Activated T-helper 2 cell treated with anti-CD3 and anti-CD28 coated beads, Interferon-gamma antibody, Interleukin-2, Interleukin-4, amounts not matched to agents 10 μg/mL and 5 μg/mL and 100 μg/mL, durations not matched to agents 14 hours and 24 hours and 36 hours (primary cell): ENCODE results near the gene WFDC1. TPM values are rescaled to one million over a fixed set of nuclear protein-coding genes. Genes with fewer than 3 reads are reported as not detected.

Source experiments
- DNase-seq: peaks from one replicate; pipeline ENCODE4 v3.0.0; 2021; ENCODE audit warnings: low spot score
- H3K27ac Mint-ChIP-seq: one replicate; pipeline ENCODE4 v1.8.0; 2021; ENCODE audit warnings: mixed read lengths
- H3K27me3 Mint-ChIP-seq: one replicate; pipeline ENCODE4 v1.8.0; 2021; ENCODE audit warnings: low read depth, mixed read lengths
- H3K36me3 Mint-ChIP-seq: one replicate; pipeline ENCODE4 v1.8.0; 2021; ENCODE audit warnings: low read depth, mixed read lengths
- H3K4me1 Mint-ChIP-seq: one replicate; pipeline ENCODE4 v1.8.0; 2021; ENCODE audit warnings: low read depth, mixed read lengths
- H3K4me3 Mint-ChIP-seq: one replicate; pipeline ENCODE4 v1.8.0; 2021; ENCODE audit warnings: low read depth, mild to moderate bottlenecking, moderate library complexity, mixed read lengths
- H3K9me3 Mint-ChIP-seq: one replicate; pipeline ENCODE4 v1.8.0; 2021; ENCODE audit warnings: mixed read lengths
- intact Hi-C: fragments of 100-400 bp; cut with micrococcal nuclease; formaldehyde crosslinking; loops from one replicate; pipeline ENCODE4 v1.15.1; 2023
- total RNA-seq: library from RNA; stranded (reverse); gene quantifications from 2 replicates; pipeline ENCODE4 v1.2.3, GENCODE V29; 2022

WFDC1 gene
- total RNA-seq, 1 donor from 2014 or later: not detected

DNA sequence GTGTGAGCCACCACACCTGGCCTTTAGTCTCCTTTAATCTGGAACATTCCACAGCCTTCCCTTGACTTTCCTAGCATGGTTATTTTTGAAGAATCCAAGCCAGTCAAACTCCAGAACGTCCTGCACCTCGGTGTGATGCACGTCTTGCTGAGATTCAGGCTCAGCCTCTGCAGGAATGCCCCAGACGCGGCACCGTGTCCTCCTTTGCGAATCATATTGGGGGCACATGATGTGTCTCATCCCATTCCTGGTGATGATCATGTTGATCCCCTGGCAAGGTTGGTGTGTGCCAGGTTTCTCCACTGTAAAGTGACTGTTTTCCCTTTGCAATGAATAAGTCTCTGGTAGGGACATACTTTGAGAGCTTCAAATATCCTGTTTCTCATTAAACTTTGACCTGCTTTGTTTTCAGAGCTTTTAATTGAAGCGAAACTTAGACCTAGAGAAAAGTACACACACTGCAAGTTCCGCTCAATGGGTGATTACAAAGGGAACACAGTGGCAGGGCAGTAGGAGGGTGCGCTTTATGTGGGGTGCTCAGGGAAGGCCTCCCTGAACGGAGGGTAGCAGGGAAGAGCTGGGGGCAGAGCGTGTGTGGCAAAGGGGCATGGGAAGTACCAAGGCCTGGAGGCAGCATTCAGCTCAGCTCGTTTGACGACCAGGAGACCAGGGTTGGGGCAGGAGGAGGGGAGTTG, 64.1 kb downstream of the WFDC1 start:
- Mint-ChIP-seq H3K4me3 (no peak overlapping the region), H3K27me3 (no peaks in the 10 kb centered on the region), H3K36me3 (peaks cover 4% of the 10 kb centered on the region), H3K27ac (peak overlapping the region; percentile 10), H3K4me1 (peaks cover 37% of the 10 kb centered on the region), H3K9me3 (no peaks in the 10 kb centered on the region)
- intact Hi-C loops: no loop called here
- no peak for DNase-seq

DNA sequence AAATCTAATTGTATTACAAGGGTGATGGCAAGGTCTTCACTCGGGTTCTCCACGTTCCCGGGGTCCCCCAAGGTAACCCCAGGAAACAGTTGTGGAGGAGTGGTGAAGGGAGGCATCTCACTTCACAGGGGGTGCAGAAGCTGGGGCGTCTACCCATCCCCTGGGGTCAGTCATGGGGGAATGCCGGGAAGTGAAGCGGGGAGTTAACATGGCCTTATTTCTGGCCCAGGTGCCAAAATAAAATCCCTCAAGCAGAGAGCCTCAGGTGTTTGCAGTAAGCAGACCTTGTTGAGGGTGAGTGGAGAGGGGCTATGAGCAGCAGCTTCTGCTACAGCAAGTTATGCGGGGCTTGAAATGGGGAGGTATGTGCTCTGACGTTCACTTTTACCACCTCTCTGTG, 64.6 kb downstream of the WFDC1 start:
- Mint-ChIP-seq H3K9me3 (no peaks in the 10 kb centered on the region), H3K27ac (peak overlapping the region; percentile 72), H3K4me1 (peaks cover 37% of the 10 kb centered on the region), H3K36me3 (peaks cover 4% of the 10 kb centered on the region), H3K4me3 (no peak overlapping the region), H3K27me3 (peaks cover 4% of the 10 kb centered on the region)
- no peak for DNase-seq
- intact Hi-C loops: no loop called here

DNA sequence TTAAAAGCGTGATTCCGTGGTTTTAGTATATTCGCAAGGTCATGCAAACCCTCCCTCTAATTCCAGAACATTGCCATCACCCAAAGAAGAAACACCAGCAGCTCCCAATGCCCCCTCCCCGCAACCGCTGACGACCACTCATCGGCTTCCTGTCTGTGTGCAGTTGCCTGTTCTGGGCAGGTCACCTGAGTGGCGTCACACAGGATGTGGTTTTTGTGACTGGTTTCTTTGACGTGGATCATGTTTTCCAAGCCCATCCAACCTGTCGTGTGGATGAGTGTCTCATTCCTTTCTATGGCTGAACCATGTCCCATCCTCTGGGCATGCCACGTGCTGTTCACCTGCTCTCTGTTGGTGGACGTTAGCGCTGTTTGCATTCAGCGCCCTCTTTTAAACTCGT, 65.5 kb downstream of the WFDC1 start:
- H3K36me3 Mint-ChIP-seq: peaks cover 4% of the 10 kb centered on the region
- H3K4me1 Mint-ChIP-seq: peaks cover 37% of the 10 kb centered on the region
- DNase-seq: peak; percentile 53
- H3K4me3 Mint-ChIP-seq: peak overlapping the region; percentile 17
- H3K27me3 Mint-ChIP-seq: peaks cover 5% of the 10 kb centered on the region
- no peaks in the 10 kb centered on the region for H3K9me3 Mint-ChIP-seq
- intact Hi-C loops: no loop called here
- peak overlapping the region; percentile 72 for H3K27ac Mint-ChIP-seq

DNA sequence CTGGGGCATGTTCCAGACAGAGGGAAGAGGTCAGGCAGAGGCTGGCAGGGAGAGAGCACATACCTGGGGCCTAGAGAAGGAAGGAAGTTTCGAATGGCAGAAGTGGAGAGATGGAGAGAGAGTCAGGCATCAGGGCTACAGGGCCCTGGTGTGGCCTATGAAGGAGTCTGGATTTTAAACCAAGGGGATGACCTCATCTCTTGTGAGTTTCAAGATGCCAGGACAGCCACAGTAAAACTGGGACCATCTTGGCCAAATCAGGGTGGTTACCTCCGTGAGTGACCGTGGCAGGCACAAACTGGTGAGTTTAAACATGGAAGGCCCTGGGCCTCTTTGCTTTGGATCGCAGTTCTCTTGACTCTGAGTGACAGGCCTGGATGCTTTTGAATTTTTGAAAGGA, 66.1 kb downstream of the WFDC1 start:
- Mint-ChIP-seq H3K4me1 (peaks cover 37% of the 10 kb centered on the region), H3K4me3 (no peak overlapping the region), H3K36me3 (peaks cover 4% of the 10 kb centered on the region), H3K27me3 (peaks cover 5% of the 10 kb centered on the region), H3K9me3 (no peaks in the 10 kb centered on the region), H3K27ac (peak overlapping the region; percentile 72)
- DNase-seq: no peak
- intact Hi-C loops: no loop called here

DNA sequence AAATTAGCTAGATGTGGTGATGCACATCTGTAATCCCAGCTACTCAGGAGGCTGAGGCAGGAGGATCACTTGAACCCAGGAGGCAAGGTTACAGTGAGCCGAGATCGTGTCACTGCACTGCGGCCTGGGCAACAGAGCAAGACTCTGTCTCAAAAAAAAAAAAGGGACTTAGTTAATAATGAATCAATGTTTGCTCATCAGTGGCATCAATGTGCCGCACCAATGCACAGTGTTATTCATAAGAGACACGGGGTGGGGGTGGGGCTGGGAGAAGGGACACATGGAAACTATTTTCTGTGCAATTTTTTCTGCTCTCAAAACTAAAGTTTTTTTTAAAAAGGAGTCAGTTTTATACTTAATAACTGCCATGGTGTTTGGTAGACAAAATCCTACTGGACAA, 66.9 kb downstream of the WFDC1 start:
- DNase-seq: no peak
- Mint-ChIP-seq H3K9me3 (no peaks in the 10 kb centered on the region), H3K36me3 (peaks cover 4% of the 10 kb centered on the region), H3K27ac (no peak overlapping the region), H3K27me3 (peaks cover 12% of the 10 kb centered on the region), H3K4me1 (peaks cover 37% of the 10 kb centered on the region), H3K4me3 (no peak overlapping the region)
- intact Hi-C loops: no loop called here

DNA sequence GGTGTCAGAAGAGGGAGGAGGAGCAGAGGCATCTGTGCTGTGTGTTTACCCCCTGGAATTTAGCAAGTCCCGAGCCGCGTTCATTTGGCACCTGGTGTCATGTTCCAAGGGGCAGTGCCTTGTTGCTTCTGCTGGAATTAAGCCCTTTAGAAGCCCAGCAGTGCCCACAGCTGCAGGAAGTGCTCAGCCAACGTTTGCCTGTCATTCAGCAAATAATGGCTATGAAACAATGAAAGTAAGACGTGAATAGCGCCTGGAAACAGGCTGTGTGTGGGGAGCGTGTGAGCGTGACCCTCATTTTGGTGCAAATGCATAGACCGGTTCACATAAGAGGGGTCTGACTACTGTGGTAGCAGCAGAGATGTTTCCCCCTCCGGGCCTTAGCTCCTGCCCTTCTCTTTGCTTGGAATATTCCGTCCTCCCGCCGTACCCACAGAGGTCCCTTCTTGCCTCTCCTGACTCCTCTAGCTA, 67.8 kb downstream of the WFDC1 start:
- Mint-ChIP-seq H3K27me3 (peaks cover 21% of the 10 kb centered on the region), H3K4me3 (no peak overlapping the region), H3K36me3 (peaks cover 4% of the 10 kb centered on the region), H3K4me1 (peaks cover 27% of the 10 kb centered on the region), H3K27ac (no peak overlapping the region), H3K9me3 (no peaks in the 10 kb centered on the region)
- intact Hi-C loops: no loop called here
- no peak for DNase-seq

DNA sequence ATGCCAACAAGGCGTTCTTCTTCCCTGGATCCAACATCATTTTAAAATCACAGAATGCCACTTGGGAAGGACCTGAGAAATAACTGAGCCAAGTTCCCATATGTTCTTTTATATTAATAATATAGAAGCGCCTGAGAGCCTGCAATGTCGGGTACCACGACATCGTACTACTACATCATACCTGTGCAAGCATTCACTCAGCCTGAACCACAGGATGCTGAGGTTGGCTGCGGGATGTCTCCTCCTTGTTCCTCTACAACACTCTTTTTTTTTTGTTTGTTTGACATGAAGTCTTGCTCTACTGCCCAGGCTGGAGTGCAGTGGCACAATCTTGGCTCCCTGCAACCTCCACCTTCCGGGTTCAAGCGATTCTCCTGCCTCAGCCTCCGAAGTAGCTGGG, 71.5 kb downstream of the WFDC1 start:
- Mint-ChIP-seq H3K36me3 (no peaks in the 10 kb centered on the region), H3K27me3 (peaks cover 50% of the 10 kb centered on the region), H3K27ac (no peak overlapping the region), H3K4me1 (peaks cover 2% of the 10 kb centered on the region), H3K9me3 (no peaks in the 10 kb centered on the region), H3K4me3 (no peak overlapping the region)
- no peak for DNase-seq
- intact Hi-C loops: no loop called here

DNA sequence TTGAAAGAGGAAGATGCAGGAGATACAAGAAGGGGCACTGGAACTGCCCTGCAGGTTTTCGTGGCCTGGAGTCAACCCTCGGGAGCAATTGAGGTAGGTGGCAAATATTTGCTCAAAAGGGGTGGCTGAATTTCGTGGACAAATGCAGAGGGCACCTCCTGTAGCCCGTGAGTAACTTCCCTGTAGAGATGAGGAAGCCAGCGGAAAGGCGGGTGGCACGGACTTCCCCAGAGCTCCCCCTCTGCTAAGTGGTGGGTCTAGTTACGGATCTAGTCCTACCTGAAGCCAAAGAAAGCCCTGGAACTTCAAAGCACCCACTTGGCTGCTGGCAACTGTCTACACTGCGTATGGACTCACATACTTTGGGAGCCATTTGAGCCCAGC, 72.6 kb downstream of the WFDC1 start:
- H3K4me3 Mint-ChIP-seq: no peak overlapping the region

DNA sequence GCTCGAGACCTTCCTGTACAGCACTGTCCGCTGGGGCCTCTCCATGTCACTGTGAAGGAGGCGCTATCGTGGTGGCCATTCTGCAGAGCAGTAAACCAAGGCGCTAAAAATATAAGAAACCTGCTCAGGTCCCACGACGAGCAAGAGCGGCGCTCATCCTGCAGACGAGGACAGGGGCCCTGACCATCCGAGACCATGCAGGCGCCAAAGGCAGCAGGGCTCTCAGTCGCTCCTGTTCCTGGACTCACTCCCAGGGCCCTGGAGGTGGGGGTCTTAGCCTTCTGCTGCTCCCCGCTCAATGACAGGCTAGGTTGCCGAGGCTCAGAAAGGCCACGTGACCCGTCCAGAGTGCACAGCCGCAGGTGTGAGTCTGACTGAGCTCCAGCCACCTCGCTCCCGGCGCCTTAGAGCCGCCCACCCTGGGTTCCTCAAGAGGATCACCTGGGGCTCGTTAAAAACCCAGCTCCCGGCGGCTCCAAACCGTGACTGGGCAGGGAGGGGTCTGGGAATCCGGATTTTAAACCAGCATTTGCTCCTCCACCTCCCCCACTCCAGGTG, 73.2 kb downstream of the WFDC1 start:
- intact Hi-C loops: no loop called here
- H3K4me1 Mint-ChIP-seq: peaks cover 2% of the 10 kb centered on the region
- H3K4me3 Mint-ChIP-seq: no peak overlapping the region
- peaks cover 56% of the 10 kb centered on the region for H3K27me3 Mint-ChIP-seq
- H3K27ac Mint-ChIP-seq: no peak overlapping the region
- H3K9me3 Mint-ChIP-seq: no peaks in the 10 kb centered on the region
- DNase-seq: no peak
- no peaks in the 10 kb centered on the region for H3K36me3 Mint-ChIP-seq

More for the DNA sequence above, 72.6 kb downstream of the WFDC1 start:
- no peaks in the 10 kb centered on the region for H3K9me3 Mint-ChIP-seq
- H3K27me3 Mint-ChIP-seq: peaks cover 56% of the 10 kb centered on the region
- H3K27ac Mint-ChIP-seq: no peak overlapping the region
- no peaks in the 10 kb centered on the region for H3K36me3 Mint-ChIP-seq
- DNase-seq: no peak
- intact Hi-C loops: no loop called here
- H3K4me1 Mint-ChIP-seq: peaks cover 2% of the 10 kb centered on the region

DNA sequence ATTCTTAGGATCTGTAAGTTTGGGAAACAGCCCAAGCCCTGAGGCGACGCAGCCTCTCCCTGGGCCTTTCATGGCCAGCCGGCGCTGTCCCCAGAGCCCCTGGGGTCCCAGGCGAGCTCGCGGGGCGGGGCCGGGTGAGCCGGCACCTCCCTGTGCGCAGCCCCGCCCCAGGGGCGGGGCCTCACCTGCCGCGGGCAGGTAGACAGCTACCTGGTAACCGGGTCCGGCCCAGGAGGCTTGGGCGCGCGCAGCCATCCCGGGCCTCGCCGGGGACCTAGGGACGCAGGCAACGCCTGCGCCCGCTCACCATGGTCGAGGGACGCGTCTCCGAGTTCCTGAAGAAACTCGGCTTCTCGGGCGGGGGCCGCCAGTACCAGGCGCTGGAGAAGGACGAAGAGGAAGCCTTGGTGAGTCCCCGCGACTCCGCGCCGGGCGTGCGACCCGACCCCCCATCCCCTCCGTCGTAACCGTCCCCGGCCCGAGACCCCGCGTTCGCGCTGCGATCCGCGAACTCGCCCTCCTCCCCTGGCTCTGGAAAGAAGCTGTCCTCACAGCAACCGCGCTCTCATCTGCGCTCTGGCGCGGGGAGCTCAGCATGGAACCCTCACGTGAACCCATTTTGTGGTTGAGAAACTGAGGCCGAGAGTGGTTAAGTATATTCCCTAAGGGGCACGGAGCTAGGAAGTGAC, 73.8 kb downstream of the WFDC1 start, which contains the start of gene ATP2C2:
ATP2C2 (plus strand) TSS at position 231 of the 689 bp plus-strand sequence; CDS start at position 309, 78 bp downstream.
- intact Hi-C loops: no loop called here
- H3K4me1 Mint-ChIP-seq: peaks cover 3% of the 10 kb centered on the region
- DNase-seq: no peak
- H3K27ac Mint-ChIP-seq: no peak within 1 kb of the TSS
- H3K4me3 Mint-ChIP-seq: no peak within 1 kb of the TSS
- peaks cover 56% of the 10 kb centered on the region for H3K27me3 Mint-ChIP-seq
- no peaks in the 10 kb centered on the region for H3K9me3 Mint-ChIP-seq
- no peaks in the 10 kb centered on the region for H3K36me3 Mint-ChIP-seq

DNA sequence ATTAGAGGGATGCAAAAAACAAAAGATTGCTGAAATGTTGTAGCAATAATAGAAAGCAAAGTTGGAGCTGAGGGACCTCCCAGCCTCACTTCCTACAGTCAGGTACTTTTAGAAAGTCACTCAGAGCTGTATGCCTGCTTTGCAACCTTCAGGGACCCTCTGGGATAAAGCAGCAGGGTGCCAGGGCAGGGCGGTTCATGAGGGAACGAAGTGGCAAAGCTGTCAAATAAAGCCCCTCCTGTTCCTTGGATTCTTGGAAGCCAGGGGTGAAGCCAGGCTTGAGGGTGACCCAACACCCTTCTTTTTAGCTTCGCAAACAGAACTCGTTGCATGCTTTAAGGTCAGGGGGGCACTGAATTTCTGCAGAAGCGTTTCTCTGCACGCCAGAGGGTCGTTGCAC, 74.4 kb downstream of the WFDC1 start:
- DNase-seq: no peak
- no peak overlapping the region for H3K4me3 Mint-ChIP-seq
- no peaks in the 10 kb centered on the region for H3K36me3 Mint-ChIP-seq
- H3K4me1 Mint-ChIP-seq: peaks cover 7% of the 10 kb centered on the region
- H3K27me3 Mint-ChIP-seq: peaks cover 55% of the 10 kb centered on the region
- no peak overlapping the region for H3K27ac Mint-ChIP-seq
- intact Hi-C loops: no loop called here
- H3K9me3 Mint-ChIP-seq: no peaks in the 10 kb centered on the region

DNA sequence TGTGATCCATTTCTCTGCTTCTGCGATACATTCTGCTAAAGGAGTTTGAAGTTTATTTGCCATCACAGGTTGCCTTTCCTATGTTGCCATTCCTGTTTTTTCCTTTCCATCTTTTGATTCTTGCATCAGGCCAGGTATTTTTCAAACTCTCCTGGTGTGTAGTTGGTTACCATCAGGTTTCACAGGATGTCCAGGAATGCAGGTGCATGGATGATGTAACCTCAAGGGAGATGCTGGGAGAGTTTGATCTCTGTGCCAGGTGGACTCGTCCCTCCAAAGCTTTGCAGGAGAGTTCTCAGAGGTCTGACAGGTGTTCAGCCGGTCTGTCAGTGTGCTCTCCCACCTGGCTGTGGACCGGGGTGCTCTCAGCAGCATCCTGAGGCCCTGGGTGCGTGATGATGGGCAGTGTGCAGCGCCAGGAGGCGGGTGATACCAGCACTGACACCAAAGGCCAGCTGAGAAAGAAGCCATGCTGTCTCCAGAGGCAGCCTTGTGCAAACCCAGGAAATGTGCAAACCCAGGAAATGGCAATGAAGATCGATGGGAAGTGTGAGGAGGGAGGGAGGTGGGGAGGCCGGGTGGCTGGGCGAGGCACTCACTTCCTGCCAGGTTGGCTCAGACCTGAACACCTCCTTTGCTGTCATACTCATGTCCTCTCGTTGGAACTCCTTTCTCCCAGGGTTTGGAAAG, 75.4 kb downstream of the WFDC1 start:
- Mint-ChIP-seq H3K4me3 (no peak overlapping the region), H3K36me3 (no peaks in the 10 kb centered on the region), H3K9me3 (no peaks in the 10 kb centered on the region), H3K27me3 (peaks cover 51% of the 10 kb centered on the region), H3K27ac (no peak overlapping the region), H3K4me1 (peaks cover 8% of the 10 kb centered on the region)
- intact Hi-C loops: no loop called here
- DNase-seq: no peak
